ENCODE measurements around the gene FANCM.

FANCM gene

GRCh38 chr14:45222485-45223262, 86.9 kb downstream of the FANCM start:
- DNase-seq (ENCODE audit: low read depth), result no peak
- TF ChIP-seq, protein P1, sequence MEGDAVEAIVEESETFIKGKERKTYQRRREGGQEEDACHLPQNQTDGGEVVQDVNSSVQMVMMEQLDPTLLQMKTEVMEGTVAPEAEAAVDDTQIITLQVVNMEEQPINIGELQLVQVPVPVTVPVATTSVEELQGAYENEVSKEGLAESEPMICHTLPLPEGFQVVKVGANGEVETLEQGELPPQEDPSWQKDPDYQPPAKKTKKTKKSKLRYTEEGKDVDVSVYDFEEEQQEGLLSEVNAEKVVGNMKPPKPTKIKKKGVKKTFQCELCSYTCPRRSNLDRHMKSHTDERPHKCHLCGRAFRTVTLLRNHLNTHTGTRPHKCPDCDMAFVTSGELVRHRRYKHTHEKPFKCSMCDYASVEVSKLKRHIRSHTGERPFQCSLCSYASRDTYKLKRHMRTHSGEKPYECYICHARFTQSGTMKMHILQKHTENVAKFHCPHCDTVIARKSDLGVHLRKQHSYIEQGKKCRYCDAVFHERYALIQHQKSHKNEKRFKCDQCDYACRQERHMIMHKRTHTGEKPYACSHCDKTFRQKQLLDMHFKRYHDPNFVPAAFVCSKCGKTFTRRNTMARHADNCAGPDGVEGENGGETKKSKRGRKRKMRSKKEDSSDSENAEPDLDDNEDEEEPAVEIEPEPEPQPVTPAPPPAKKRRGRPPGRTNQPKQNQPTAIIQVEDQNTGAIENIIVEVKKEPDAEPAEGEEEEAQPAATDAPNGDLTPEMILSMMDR (IDR thresholded peaks at IDR 0.05; ENCODE audit: insufficient read depth, low read depth, low read length, missing control alignments), result no peak
- no peak overlapping the region for H3K4me3 ChIP-seq (ENCODE audit: low read length)

- DNase-seq (ENCODE audit: low read depth), result no peak
- TF ChIP-seq, protein P1 (IDR thresholded peaks at IDR 0.05; ENCODE audit: insufficient read depth, low read depth, low read length, missing control alignments), result no peak
Measured at GRCh38 chr14:45227566-45227965, 91.8 kb downstream of the FANCM start.

DNA sequence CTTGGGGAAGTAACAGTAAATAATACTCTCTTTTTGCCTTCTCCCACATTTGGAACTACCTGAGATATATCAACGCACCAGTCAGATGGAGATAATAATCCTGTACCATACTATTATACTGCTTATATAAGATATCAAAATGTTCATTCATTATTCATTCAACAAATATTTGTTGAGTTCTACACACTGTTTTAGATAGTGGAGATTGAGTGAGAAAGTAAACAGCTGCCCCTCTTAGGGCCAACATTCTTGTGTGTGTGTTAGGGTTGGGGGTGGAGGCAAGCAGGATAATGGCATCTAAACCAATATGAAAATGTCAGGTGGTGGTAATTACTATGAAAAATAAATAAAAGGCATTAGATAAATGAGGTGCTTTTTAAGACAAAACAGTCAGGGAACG, 103.3 kb downstream of the FANCM start:
- DNase-seq (ENCODE audit: low read depth), result no peak
- TF ChIP-seq, protein P1 (IDR thresholded peaks at IDR 0.05; ENCODE audit: insufficient read depth, low read depth, low read length, missing control alignments), result no peak
- H3K4me3 ChIP-seq (ENCODE audit: low read length), result no peak overlapping the region

More at GRCh38 chr14:45227566-45227965, 91.8 kb downstream of the FANCM start:
- no peak overlapping the region for H3K4me3 ChIP-seq (ENCODE audit: low read length)

DNA sequence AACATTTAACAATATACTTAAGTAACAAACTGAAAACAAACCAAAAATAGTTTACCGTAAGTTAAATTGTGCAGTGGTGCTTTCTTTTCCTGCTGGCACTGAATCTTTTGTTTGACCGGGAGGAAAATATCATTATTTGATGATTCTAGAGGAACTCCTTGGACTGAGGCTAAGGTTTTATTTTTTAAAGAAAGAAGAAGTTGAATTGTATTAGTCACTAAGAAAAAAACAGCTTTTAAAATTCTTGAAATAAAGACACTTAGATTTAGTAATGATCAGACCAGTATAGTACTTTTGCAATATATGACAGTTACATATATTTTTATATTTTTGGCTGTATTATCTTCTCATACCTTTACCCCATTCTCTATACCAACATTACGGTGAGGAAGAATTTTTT, 107.0 kb downstream of the FANCM start:
- H3K4me3 ChIP-seq (ENCODE audit: low read length), result no peak overlapping the region
- TF ChIP-seq, protein P1 (IDR thresholded peaks at IDR 0.05; ENCODE audit: insufficient read depth, low read depth, low read length, missing control alignments), result no peak
- no peak for DNase-seq (ENCODE audit: low read depth)

DNA sequence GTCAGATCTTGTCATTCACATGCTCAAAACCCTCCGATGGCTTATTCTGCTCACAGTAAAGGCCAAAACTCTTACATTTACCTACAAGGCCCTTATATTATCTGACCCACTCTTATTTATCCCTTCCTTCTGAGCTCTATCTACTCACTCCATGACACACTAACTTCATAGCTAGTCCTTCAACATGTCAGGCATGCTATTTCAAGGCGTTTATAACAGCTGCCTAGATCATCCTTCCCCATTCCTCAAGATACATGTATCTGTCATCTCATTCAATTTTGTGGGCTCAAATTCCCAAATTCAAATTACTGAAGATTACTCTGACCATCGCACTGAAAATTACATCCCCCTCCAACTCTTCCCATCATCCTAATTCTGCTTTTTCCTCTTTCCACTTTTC, 110.4 kb downstream of the FANCM start:
- no peak overlapping the region for H3K4me3 ChIP-seq (ENCODE audit: low read length)
- TF ChIP-seq, protein P1 (IDR thresholded peaks at IDR 0.05; ENCODE audit: insufficient read depth, low read depth, low read length, missing control alignments), result no peak

DNA sequence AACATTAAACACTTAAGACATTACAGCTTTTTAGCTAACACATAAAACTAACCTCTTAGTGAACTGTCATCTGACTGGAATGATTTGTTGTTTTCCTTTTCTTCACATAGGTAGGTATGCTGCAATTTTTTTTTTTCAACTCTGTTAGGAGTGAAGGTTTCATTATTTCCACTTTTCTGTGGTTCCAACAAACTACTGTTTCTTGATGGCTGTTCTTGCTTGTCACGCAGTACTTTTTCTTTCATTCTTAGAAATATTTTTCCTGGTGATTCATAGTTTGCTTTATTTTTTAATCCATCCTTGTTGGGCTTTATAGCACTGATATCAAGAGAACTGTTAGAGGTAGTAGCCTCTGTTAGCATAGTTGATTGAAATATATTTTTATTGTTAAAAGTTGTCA, 111.0 kb downstream of the FANCM start:
- no peak for DNase-seq (ENCODE audit: low read depth)
- no peak overlapping the region for H3K4me3 ChIP-seq (ENCODE audit: low read length)
- TF ChIP-seq, protein P1 (IDR thresholded peaks at IDR 0.05; ENCODE audit: insufficient read depth, low read depth, low read length, missing control alignments), result no peak

More for the DNA sequence above, 110.4 kb downstream of the FANCM start:
- no peak for DNase-seq (ENCODE audit: low read depth)

- TF ChIP-seq, protein P1 (IDR thresholded peaks at IDR 0.05; ENCODE audit: insufficient read depth, low read depth, low read length, missing control alignments), result no peak
- no peak overlapping the region for H3K4me3 ChIP-seq (ENCODE audit: low read length)
- no peak for DNase-seq (ENCODE audit: low read depth)
Measured at GRCh38 chr14:45247427-45247826, 111.7 kb downstream of the FANCM start.
